ENCODE results near the gene AP1M1.

Gene AP1M1

GRCh38 chr19:16217716-16218451 lies 20.2 kb downstream of the AP1M1 start:
- no peak for DNase-seq (ENCODE audit: low read depth)
- TF ChIP-seq CTCF (conservative IDR thresholded peaks at IDR 0.05; ENCODE audit: low read length): no peak
- no peak overlapping the region for H3K4me3 ChIP-seq (ENCODE audit: low read length)

GRCh38 chr19:16218851-16219250 lies 21.1 kb downstream of the AP1M1 start:
- no peak overlapping the region for H3K4me3 ChIP-seq (ENCODE audit: low read length)
- DNase-seq (ENCODE audit: low read depth): no peak
- no peak for TF ChIP-seq CTCF (conservative IDR thresholded peaks at IDR 0.05; ENCODE audit: low read length)

GRCh38 chr19:16222806-16223205 lies 25.1 kb downstream of the AP1M1 start:
- no peak for TF ChIP-seq CTCF (conservative IDR thresholded peaks at IDR 0.05; ENCODE audit: low read length)
- DNase-seq (ENCODE audit: low read depth): peak; percentile 36
- no peak overlapping the region for H3K4me3 ChIP-seq (ENCODE audit: low read length)

- TF ChIP-seq CTCF (conservative IDR thresholded peaks at IDR 0.05; ENCODE audit: low read length): no peak
- H3K4me3 ChIP-seq (ENCODE audit: low read length): no peak overlapping the region
- no peak for DNase-seq (ENCODE audit: low read depth)
These were observed 26.0 kb downstream of the AP1M1 start for GRCh38 chr19:16223746-16224145.

- DNase-seq (ENCODE audit: low read depth): no peak
These were observed 26.8 kb downstream of the AP1M1 start for GRCh38 chr19:16224293-16225045.

GRCh38 chr19:16225279-16226183 lies 27.8 kb downstream of the AP1M1 start:
- no peak for TF ChIP-seq CTCF (conservative IDR thresholded peaks at IDR 0.05; ENCODE audit: low read length)
- DNase-seq (ENCODE audit: low read depth): no peak
- no peak overlapping the region for H3K4me3 ChIP-seq (ENCODE audit: low read length)

More at GRCh38 chr19:16224293-16225045, 26.8 kb downstream of the AP1M1 start:
- H3K4me3 ChIP-seq (ENCODE audit: low read length): no peak overlapping the region
- no peak for TF ChIP-seq CTCF (conservative IDR thresholded peaks at IDR 0.05; ENCODE audit: low read length)

Measured in AG10803 (cell line).